H1 (cell line): Measurements from ENCODE around the gene SHLD1. TPM values are rescaled to one million over a fixed set of nuclear protein-coding genes. Genes with fewer than 3 reads are reported as not detected.

Source experiments
- CTCF ChIA-PET: fragments of 300-600 bp; sonication (Branson Sonifier 250); formaldehyde crosslinking; loops from one replicate; lab custom pipeline; 2021; ENCODE audit not compliant: partially characterized antibody; lab: Charles Lee
- POLR2A ChIA-PET: fragments of 300-600 bp; sonication (Branson Sonifier 250); formaldehyde crosslinking; loops from one replicate; lab custom pipeline; 2021; ENCODE audit warnings: inconsistent platforms; ENCODE audit not compliant: partially characterized antibody; lab: Charles Lee
- DNase-seq, 2 experiments: peaks; one replicate each; pipeline versions ENCODE4 v3.0.0 to v3.0.0-alpha.2; 2010 to 2022; ENCODE audit warnings: low spot score in 2 of 2, low read depth in 1 of 2, mixed read lengths in 1 of 2
- FAIRE-seq: peaks from 2 replicates; lab custom pipeline; 2011; peaks lifted over from hg19 to GRCh38; lab: Jason Lieb, UNC
- H2AFZ ChIP-seq: 2 replicates; pipeline ENCODE4 v1.8.1; 2012; ENCODE audit warnings: low read length, inconsistent platforms
- H2AK5ac ChIP-seq: 2 replicates; pipeline ENCODE4 v1.6.1; 2013; ENCODE audit warnings: low read depth, low read length
- H2BK120ac ChIP-seq: replicated peaks from 2 replicates; pipeline ENCODE3; 2013; ENCODE audit warnings: low read depth, low read length, inconsistent platforms
- H2BK12ac ChIP-seq: 2 replicates; pipeline ENCODE4 v1.6.1; 2013; ENCODE audit warnings: low read depth, low read length
- H2BK15ac ChIP-seq: 2 replicates; pipeline ENCODE4 v1.6.1; 2013; ENCODE audit warnings: low read length
- H2BK20ac ChIP-seq: 2 replicates; pipeline ENCODE4 v1.6.1; 2013; ENCODE audit warnings: low read length
- H2BK5ac ChIP-seq: 2 replicates; pipeline ENCODE4 v1.6.1; 2013; ENCODE audit warnings: low read depth, low read length
- H3K14ac ChIP-seq: 2 replicates; pipeline ENCODE4 v1.6.1; 2013; ENCODE audit warnings: inconsistent platforms; ENCODE audit not compliant: insufficient read length
- H3K18ac ChIP-seq: 2 replicates; pipeline ENCODE4 v1.6.1; 2013; ENCODE audit warnings: low read length; ENCODE audit errors: extremely low read depth
- H3K23ac ChIP-seq: 2 replicates; pipeline ENCODE4 v1.6.1; 2013; ENCODE audit warnings: inconsistent platforms; ENCODE audit not compliant: insufficient read length
- H3K23me2 ChIP-seq: 2 replicates; pipeline ENCODE4 v1.6.1; 2013; ENCODE audit warnings: low read depth, low read length
- H3K27ac ChIP-seq: 2 replicates; pipeline ENCODE4 v1.6.1; 2011; ENCODE audit warnings: low read depth, low read length, inconsistent platforms
- H3K27me3 ChIP-seq, 4 experiments: replicated peaks in 1 of 4; 1 replicate in 1 of 4; 2 replicates in 3 of 4; pipeline versions ENCODE4 v1.6.1 to v1.8.1; 2011 to 2013; ENCODE audit warnings: low read length in 3 of 4, mild to moderate bottlenecking in 3 of 4, inconsistent platforms in 2 of 4, mixed read lengths in 2 of 4, moderate library complexity in 1 of 4; ENCODE audit not compliant: control insufficient read depth in 3 of 4, insufficient read depth in 3 of 4; ENCODE audit errors: extremely low read depth in 1 of 4
- H3K36me3 ChIP-seq, 4 experiments: 2 replicates each; pipeline versions ENCODE4 v1.6.1 to v1.8.1; 2011 to 2013; ENCODE audit warnings: mild to moderate bottlenecking in 4 of 4, low read length in 3 of 4, moderate library complexity in 2 of 4, control low read depth in 1 of 4, inconsistent platforms in 1 of 4; ENCODE audit not compliant: insufficient read depth in 4 of 4, control insufficient read depth in 2 of 4
- H3K4ac ChIP-seq: replicated peaks from 2 replicates; pipeline ENCODE3; 2013; ENCODE audit warnings: low read length, low read depth, mixed read lengths, inconsistent platforms; ENCODE audit not compliant: insufficient read length
- H3K4me1 ChIP-seq, 4 experiments: replicated peaks in 1 of 4; 1 replicate in 1 of 4; 2 replicates in 3 of 4; pipeline versions ENCODE4 v1.6.1 to v1.8.1; 2011 to 2013; ENCODE audit warnings: low read length in 3 of 4, inconsistent platforms in 2 of 4, mixed read lengths in 1 of 4; ENCODE audit not compliant: insufficient read depth in 4 of 4, control insufficient read depth in 3 of 4
- H3K4me2 ChIP-seq, 2 experiments: 2 replicates each; pipeline versions ENCODE4 v1.6.1 to v1.8.1; 2011 to 2013; ENCODE audit warnings: low read depth in 2 of 2, low read length in 2 of 2, control low read depth in 1 of 2, inconsistent platforms in 1 of 2, mild to moderate bottlenecking in 1 of 2; ENCODE audit not compliant: insufficient read depth in 1 of 2
- H3K4me3 ChIP-seq, 4 experiments: fragments of 200-600, 300-600 bp in 1 of 4; sonication (generic), shearing (Covaris generic), sonication (Bioruptor Twin) in 1 of 4; 2 replicates each; pipeline versions ENCODE4 v1.5.1 to v1.8.1; 2011 to 2016; ENCODE audit warnings: low read length in 4 of 4, low read depth in 3 of 4, control low read depth in 2 of 4, inconsistent platforms in 2 of 4, mild to moderate bottlenecking in 2 of 4, mixed read lengths in 1 of 4, moderate library complexity in 1 of 4; ENCODE audit not compliant: insufficient read depth in 2 of 4; ENCODE audit errors: extremely low read depth in 1 of 4
- H3K56ac ChIP-seq: replicated peaks from 2 replicates; pipeline ENCODE3; 2013; ENCODE audit warnings: low read depth, mild to moderate bottlenecking, mixed read lengths, low read length, inconsistent platforms; ENCODE audit not compliant: insufficient read length
- H3K79me1 ChIP-seq: 2 replicates; pipeline ENCODE4 v1.6.1; 2013; ENCODE audit warnings: low read depth, low read length, control low read depth
- H3K79me2 ChIP-seq, 2 experiments: 2 replicates each; pipeline versions ENCODE4 v1.6.1 to v1.8.1; 2012 to 2013; ENCODE audit warnings: low read length in 2 of 2, mild to moderate bottlenecking in 2 of 2, inconsistent platforms in 1 of 2; ENCODE audit not compliant: insufficient read depth in 2 of 2, control insufficient read depth in 1 of 2
- H3K9ac ChIP-seq, 4 experiments: replicated peaks in 1 of 4; 1 replicate in 1 of 4; 2 replicates in 3 of 4; pipeline versions ENCODE4 v1.6.1 to v1.8.1; 2011 to 2013; ENCODE audit warnings: low read depth in 3 of 4, low read length in 3 of 4, control low read depth in 2 of 4, mild to moderate bottlenecking in 2 of 4, moderate library complexity in 2 of 4, inconsistent platforms in 1 of 4; ENCODE audit errors: extremely low read depth in 1 of 4
- H3K9me3 ChIP-seq, 2 experiments: 2 replicates each; pipeline versions ENCODE4 v1.6.1 to v1.8.1; 2012 to 2013; ENCODE audit warnings: mild to moderate bottlenecking in 2 of 2, moderate library complexity in 2 of 2, control low read depth in 1 of 2, inconsistent platforms in 1 of 2, low read depth in 1 of 2, low read length in 1 of 2, mixed read lengths in 1 of 2; ENCODE audit not compliant: insufficient read depth in 2 of 2
- H4K20me1 ChIP-seq, 2 experiments: replicated peaks in 1 of 2; 2 replicates each; pipeline versions ENCODE3 to v1.8.1; 2011 to 2013; ENCODE audit warnings: inconsistent platforms in 2 of 2, low read length in 2 of 2, mild to moderate bottlenecking in 1 of 2; ENCODE audit not compliant: insufficient read depth in 2 of 2, control insufficient read depth in 1 of 2
- H4K5ac ChIP-seq: 2 replicates; pipeline ENCODE4 v1.6.1; 2013; ENCODE audit warnings: low read length, low read depth, mixed read lengths, inconsistent platforms; ENCODE audit not compliant: insufficient read length
- H4K8ac ChIP-seq: 2 replicates; pipeline ENCODE4 v1.8.0; 2013; ENCODE audit warnings: mild to moderate bottlenecking, moderate library complexity, low read length, inconsistent platforms; ENCODE audit not compliant: insufficient read depth; ENCODE audit errors: extremely low read depth
- H4K91ac ChIP-seq: replicated peaks from 2 replicates; pipeline ENCODE3; 2013; ENCODE audit warnings: low read length, mixed read lengths, inconsistent platforms; ENCODE audit not compliant: insufficient read length
- CBX8 ChIP-seq: fragments of 300-800, 300-1000 bp; sonication (generic); IDR thresholded peaks from 2 replicates; pipeline ENCODE4 v1.7.1; 2016; ENCODE audit warnings: low read depth, low read length, borderline replicate concordance
- GABPA ChIP-seq: IDR thresholded peaks from 2 replicates; pipeline ENCODE4 v1.6.1; 2011; ENCODE audit warnings: mild to moderate bottlenecking, low read length, moderate library complexity, borderline replicate concordance; ENCODE audit not compliant: insufficient read depth
- JUND ChIP-seq: IDR thresholded peaks from 2 replicates; pipeline ENCODE4 v1.6.1; 2011; ENCODE audit warnings: mild to moderate bottlenecking, improper control_type of control experiment, low read length
- MAFK ChIP-seq: IDR thresholded peaks from 2 replicates; pipeline ENCODE4 v1.6.1; 2012; ENCODE audit warnings: low read depth, mild to moderate bottlenecking, improper control_type of control experiment, low read length
- SIRT6 ChIP-seq: IDR thresholded peaks from one replicate; pipeline ENCODE4 v1.7.1; 2012; ENCODE audit warnings: low read length, inconsistent platforms
- SP1 ChIP-seq: IDR thresholded peaks from 2 replicates; pipeline ENCODE4 v1.6.1; 2011; ENCODE audit warnings: low read depth, low read length
- SP4 ChIP-seq: IDR thresholded peaks from 2 replicates; pipeline ENCODE4 v1.6.1; 2012; ENCODE audit warnings: low read length, inconsistent platforms
- TAF7 ChIP-seq: optimal IDR thresholded peaks from 2 replicates; pipeline ENCODE3; 2011; ENCODE audit warnings: low read depth, mild to moderate bottlenecking, inconsistent platforms, low read length, moderate library complexity, borderline replicate concordance
- WGBS, 2 experiments: shearing (Covaris generic) in 1 of 2; methylation state at CpG; one replicate each; pipeline versions ENCODE4 v1.1.6 to v1.1.7; 2013 to 2015; ENCODE audit warnings: low lambda C conversion rate in 2 of 2, mixed read lengths in 2 of 2, inconsistent platforms in 1 of 2, low coverage in 1 of 2, missing lambda C conversion rate in 1 of 2; ENCODE audit not compliant: insufficient replicate concordance in 2 of 2, insufficient coverage in 1 of 2, insufficient read length in 1 of 2; ENCODE audit errors: extremely low coverage in 1 of 2, missing lambda C conversion rate in 1 of 2; 5-methylcytosine and 5-hydroxymethylcytosine counted together
- polyA plus RNA-seq, 7 experiments: library from polyadenylated mRNA; depleted of rRNA in 3 of 7; stranded (reverse) in 5 of 7; unstranded in 2 of 7; fragments of >200 nt in 5 of 7; fragments of 200-250 nt in 2 of 7; gene quantifications; 1 replicate in 5 of 7; 2 replicates in 1 of 7; 4 replicates in 1 of 7; pipeline versions ENCODE4 v1.2.1 to v1.2.3, GENCODE V29; 2011 to 2013; ENCODE audit warnings: missing spikeins in 2 of 7, mixed read lengths in 2 of 7
- total RNA-seq: library from RNA; stranded (reverse); fragmentation: NEBNext Ultra II Directional; extraction: Animal tissue kit (Norgen Biotek cat#: 25700); gene quantifications from 2 replicates; pipeline ENCODE4 v1.2.1, GENCODE V29; 2021
- TF ChIP-seq, protein P1 (sequence below): IDR thresholded peaks from 2 replicates; pipeline ENCODE4 v1.6.1; 2012; ENCODE audit warnings: inconsistent platforms

SHLD1 gene
- total and polyA plus RNA-seq, 2 of the 8 experiments (the other 6 are each of a cell fraction or from before 2014, with no cell fraction given), result 4.2 to 6.5 TPM

DNA sequence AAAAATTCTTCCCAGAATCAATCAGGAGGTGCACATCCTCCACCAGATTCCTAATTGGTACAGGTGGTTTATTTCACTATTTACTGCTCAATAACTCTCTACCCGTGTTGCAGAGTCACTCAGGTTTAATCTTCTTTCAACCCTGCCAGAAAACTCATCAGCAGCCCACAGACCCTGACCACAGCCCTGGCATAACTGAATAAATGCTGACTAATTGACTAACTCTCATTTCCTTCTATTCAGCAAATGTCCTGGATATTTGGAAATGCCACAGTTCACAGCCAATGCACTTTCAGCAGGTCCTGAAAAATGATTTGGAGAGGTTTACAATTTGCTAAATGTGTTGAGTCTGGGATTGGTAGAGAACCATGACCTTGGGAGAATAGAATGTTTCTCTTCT lies 137.8 kb downstream of the SHLD1 start:
- CTCF ChIA-PET, result no interaction called here
- TF ChIP-seq MAFK, result no peak
- TF ChIP-seq GABPA, result no peak
- TF ChIP-seq SIRT6, result no peak
- no peak for TF ChIP-seq SP1
- TF ChIP-seq SP4, result no peak
- TF ChIP-seq JUND, result no peak
- TF ChIP-seq CBX8, result no peak
- TF ChIP-seq TAF7, result no peak
- TF ChIP-seq, protein P1, sequence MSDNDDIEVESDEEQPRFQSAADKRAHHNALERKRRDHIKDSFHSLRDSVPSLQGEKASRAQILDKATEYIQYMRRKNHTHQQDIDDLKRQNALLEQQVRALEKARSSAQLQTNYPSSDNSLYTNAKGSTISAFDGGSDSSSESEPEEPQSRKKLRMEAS, result no peak

More for the DNA sequence above, 137.8 kb downstream of the SHLD1 start:
- no peaks in the 10 kb centered on the region for H3K79me2 ChIP-seq
- no peak overlapping the region for H3K4ac ChIP-seq
- no peak overlapping the region for H3K27ac ChIP-seq
- H3K56ac ChIP-seq, result no peak overlapping the region
- no peak overlapping the region for H2BK12ac ChIP-seq
- POLR2A ChIA-PET, result no interaction called here
- H3K4me3 ChIP-seq, result no peak overlapping the region
- no peak overlapping the region for H4K5ac ChIP-seq
- no peaks in the 10 kb centered on the region for H3K36me3 ChIP-seq
- no peak overlapping the region for H3K9ac ChIP-seq
- H3K23ac ChIP-seq, result no peak overlapping the region
- H2AFZ ChIP-seq, result no peak overlapping the region
- DNase-seq (no peak), FAIRE-seq (no peak)
- no peak overlapping the region for H2AK5ac ChIP-seq
- H3K4me1 ChIP-seq, result no peaks in the 10 kb centered on the region
- H2BK20ac ChIP-seq, result no peak overlapping the region
- no peak overlapping the region for H2BK120ac ChIP-seq
- H3K4me2 ChIP-seq, result no peak overlapping the region
- H2BK5ac ChIP-seq, result no peak overlapping the region
- no peak overlapping the region for H3K18ac ChIP-seq
- WGBS, 2 experiments, result 80% methylated on average over 1 of the region's 1 CpG; no CpG with 5 or more reads in 1 of the 2 experiments
- H3K14ac ChIP-seq, result no peak overlapping the region
- no peaks in the 10 kb centered on the region for H3K9me3 ChIP-seq
- H3K79me1 ChIP-seq, result no peaks in the 10 kb centered on the region
- H2BK15ac ChIP-seq, result no peak overlapping the region
- no peaks in the 10 kb centered on the region; a peak in 1 of 7 replicates for H3K27me3 ChIP-seq
- H4K91ac ChIP-seq, result no peak overlapping the region
- no peak overlapping the region for H4K8ac ChIP-seq
- H3K23me2 ChIP-seq, result no peaks in the 10 kb centered on the region
- no peaks in the 10 kb centered on the region for H4K20me1 ChIP-seq
